Activated naive CD4-positive, alpha-beta T cell treated with anti-CD3 and anti-CD28 coated beads, Interleukin-2, amount 50 U/mL, for 16 hours (primary cell): ENCODE measurements around the gene CYP46A1.

Experiments used
- DNase-seq: peaks from one replicate; pipeline ENCODE4 v3.0.0-alpha.2; 2020

The CYP46A1 gene

DNA sequence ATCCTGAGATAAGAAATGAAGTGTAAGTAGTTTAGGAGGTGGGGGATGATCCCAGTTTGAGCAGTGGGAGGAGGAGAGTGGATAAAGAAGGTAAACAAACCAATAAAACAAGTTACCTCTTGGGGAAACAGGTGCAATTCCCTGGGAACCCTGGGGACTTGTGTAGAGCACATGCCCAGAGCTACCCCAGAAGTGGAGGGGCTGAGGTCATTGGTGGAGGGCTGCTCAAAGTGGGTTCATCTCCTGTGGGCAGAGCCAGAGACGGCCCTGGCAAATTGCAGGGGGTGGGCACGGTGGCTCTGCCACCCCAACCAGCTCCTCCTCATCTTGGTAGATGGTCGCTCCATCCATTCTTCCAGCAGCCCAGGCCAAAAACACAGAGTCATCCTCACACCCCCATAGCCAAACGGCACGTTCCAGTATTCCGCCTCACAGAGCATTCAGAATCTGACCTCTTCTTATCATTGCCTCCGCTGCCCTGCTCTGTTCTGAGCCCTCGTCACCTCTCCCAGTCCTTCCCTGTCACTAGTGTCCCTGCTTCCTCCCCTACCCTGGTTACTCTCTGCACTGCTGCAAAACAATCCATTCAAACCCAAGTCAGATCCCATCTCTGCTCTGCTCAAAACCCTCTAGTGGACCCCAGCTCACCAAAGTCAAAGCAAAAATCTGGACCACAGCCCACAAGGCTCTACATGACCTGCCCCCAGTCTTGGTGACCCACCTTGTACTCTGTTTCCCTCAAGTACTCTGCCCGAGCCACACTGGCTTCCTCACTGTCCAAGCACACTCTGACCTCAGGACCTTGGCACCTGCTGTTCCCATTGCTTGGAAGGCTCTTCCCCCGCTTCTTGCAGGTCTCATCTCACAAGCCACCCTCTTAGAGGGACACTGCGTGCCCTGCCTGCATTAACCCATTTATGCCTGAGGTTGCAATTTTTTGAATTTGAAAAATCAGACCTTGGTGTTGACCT, 5.5 kb downstream of the CYP46A1 start:
- DNase-seq = no peak

DNA sequence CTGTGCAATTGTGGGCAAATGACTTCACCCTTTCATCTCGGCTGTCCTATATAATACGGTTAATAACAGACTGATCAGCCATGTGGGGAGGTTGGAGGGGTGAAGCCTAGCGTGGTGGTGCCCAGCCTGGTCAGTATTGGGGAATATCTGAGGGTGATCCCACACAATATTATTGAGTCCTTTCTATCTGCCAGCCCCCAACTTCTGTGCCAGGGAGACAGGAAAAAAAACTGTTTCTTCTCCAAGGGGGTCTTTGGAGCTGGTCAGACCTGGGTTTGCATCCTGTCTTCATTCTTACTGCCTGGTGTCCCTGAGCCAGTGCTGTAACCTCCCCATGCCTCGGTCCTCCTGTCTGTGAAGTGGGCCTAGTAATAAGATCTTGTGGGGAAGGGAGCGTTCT, 6.5 kb downstream of the CYP46A1 start:
- DNase-seq = no peak

DNA sequence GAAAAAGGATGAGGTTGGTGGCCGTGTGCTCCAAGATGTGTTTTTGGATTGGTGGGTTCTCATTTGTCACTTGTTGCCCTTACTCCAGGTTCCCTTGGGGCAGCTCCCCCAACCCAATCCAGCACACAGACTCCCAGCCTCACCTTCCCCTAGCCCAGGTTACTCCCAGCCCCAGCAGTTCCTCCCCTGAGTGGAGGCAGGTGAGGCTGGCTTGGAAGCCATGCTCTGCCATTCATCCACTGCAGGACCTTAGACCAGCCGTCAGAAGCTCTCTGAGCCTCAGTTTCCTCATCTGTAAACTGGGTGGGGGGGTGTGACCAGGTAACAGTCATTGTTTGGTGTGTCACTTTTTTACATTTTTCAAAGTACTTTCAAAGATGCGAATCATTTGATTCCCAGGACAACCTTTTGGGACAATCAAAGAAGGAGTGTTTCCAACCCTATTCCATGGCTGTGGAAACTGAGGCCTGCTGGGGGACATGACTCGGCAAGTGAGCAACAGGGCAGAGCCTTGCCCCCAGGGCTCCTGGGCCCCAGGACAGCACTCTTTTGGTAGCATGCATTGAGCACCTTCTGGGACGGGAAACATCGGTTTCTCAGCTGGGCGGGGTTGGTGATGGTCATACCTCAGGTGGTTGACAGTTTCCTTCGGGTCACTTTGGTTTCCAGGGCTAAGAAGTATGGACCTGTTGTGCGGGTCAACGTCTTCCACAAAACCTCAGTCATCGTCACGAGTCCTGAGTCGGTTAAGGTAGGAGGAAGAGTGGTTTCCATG, 7.2 kb downstream of the CYP46A1 start:
- no peak for DNase-seq

- no peak for DNase-seq
Observed at GRCh38 chr14:99693918-99694317, 9.8 kb downstream of the CYP46A1 start.

- no peak for DNase-seq
Observed at GRCh38 chr14:99696929-99697328, 12.8 kb downstream of the CYP46A1 start.

DNA sequence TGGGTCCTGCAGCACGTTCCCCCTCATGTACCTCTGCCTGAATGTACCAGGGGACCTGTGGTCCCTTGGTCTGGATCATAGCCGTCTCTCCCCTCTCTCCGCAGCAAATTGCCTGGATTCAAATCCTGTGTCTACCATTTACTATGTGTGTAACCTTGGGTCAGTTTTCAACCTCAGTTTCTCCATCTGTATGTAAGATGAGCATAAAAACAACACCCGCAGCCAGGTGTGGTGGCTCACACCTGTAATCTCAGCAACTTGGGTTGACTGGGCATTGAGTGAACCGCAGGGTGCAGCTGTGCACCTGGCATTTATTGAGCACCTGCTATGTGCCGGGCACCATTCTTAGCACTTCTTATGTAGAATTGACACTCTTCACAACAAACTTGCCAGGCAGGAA, 14.1 kb downstream of the CYP46A1 start:
- no peak for DNase-seq

DNA sequence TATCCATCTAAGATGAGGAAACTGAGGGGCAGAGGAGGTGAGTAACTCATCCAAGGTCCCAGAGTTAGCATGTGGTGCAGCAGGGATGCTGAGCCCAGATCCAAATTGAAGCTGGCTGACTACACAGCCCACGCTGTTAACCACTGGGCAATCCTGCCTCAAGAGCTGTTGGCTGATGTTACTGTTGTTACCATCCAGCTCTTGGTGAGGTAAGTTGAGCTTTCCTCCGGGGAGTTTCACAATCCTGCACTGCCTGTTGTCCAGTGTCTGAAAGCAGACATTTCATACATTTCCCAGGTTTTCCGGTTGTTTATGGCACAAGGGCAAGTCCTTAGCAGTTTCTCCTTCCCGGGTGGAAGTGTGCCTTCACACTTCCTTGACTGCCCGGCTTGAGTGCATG, 14.5 kb downstream of the CYP46A1 start:
- DNase-seq = no peak

DNA sequence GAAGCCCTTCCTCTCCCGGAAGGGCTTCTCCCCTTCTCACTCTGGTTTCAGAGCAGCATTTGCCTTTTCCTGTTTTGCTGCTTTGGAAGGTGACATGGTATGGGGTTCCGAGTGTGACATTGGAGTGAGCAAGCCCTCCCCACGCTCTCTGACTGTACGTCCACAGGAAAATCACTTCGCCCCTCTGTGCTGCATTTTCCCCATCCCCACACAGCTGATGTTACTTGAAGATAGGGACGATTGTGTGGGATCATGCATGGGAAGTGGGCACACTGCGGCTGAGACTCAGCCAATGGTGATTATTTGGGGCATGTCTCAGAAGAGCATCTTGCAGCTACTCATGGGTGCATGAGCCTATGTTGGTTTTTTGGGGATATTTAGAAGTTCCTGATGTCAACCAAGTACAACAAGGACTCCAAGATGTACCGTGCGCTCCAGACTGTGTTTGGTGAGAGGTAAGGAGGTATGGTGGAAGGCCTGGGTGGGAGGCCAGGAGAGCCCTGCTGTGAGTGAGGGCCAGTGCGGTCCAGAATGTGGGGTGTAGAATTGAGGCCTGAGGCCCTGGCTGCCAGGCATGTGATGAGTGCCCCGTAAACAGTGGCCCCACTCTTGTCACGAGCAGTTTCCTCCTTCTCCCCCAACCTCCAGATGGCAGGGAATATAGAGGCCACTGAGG, 15.1 kb downstream of the CYP46A1 start:
- DNase-seq = no peak

- no peak for DNase-seq
Observed at GRCh38 chr14:99699861-99700260, 15.8 kb downstream of the CYP46A1 start.

DNA sequence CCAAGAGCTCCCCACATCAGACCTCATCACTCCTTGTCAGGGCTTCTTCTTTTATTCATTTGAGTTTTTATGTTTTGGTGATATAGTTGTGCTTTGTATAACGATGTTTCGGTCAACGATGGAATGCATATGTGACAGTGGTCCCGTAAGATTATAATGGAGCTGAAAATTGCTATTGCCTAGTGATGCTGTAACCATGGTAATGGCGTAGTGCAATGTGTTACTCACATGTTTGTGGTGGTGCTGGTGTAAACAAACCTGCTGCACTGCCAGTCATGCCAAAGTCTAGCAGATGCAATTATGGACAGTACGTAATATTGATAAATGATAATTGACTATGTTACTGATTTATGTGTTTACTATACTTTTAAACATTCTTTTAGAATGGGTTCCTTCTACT, 16.3 kb downstream of the CYP46A1 start:
- DNase-seq = no peak

DNA sequence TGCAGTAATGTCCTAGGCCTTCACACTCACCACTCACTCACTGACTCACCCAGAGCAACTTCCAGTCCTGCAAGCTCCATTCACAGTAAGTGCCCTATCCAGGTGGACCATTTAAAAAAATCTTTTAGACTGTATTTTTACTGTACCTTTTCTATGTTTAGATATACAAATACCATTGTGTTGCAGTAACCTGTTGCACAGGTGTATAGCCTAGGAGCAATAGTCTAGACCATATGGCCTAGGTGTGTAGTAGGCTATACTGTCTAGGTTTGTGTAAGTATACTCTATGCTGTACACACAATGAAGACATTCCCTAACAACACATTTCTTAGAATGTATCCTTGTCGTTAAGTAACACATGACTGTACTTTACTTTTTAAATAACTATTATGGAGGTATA, 17.2 kb downstream of the CYP46A1 start:
- no peak for DNase-seq

- DNase-seq = no peak
Observed at GRCh38 chr14:99702115-99702514, 18.0 kb downstream of the CYP46A1 start.

DNA sequence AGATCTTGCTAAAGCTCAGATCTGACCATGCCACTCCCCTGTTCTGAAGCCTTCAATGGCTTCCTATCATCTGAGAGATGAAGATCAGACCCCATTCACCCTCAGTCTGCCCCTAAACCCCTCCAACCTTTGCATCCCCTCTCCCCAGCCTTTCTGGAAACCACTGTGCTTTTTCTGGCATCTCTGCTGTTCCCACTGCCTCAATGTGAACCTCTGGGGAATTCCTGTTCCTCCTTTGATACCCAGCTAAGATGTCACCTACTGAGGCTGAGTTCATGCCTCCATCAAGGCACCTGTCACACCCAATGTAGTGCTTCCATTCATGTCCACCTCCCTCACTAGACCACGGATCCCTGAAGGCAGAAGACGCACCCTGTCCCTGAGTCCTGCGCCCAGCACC, 19.3 kb downstream of the CYP46A1 start:
- DNase-seq = no peak

GRCh38 chr14:99704037-99704436, 19.9 kb downstream of the CYP46A1 start:
- no peak for DNase-seq

GRCh38 chr14:99706107-99706900, 22.2 kb downstream of the CYP46A1 start:
- DNase-seq = no peak

DNA sequence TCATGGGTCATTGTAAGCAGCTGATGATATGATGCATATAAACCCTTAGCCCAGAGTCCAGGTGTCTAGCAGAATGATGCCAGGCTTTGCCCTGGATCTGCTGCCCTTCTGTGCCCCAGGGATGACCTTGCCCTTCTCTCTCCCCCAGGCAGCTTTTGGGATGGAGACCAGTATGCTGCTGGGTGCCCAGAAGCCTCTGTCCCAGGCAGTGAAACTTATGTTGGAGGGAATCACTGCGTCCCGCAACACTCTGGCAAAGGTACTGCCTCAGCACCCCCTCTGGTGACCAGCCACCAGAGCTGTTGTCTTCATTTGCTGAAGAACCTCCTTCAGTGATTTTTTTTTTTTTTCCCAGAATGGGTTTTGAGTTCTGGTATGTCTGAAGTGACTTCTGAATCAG, 23.3 kb downstream of the CYP46A1 start:
- DNase-seq = no peak

- DNase-seq = no peak
Observed at GRCh38 chr14:99707921-99708320, 23.8 kb downstream of the CYP46A1 start.

- no peak for DNase-seq
Observed at GRCh38 chr14:99708449-99708848, 24.4 kb downstream of the CYP46A1 start.

DNA sequence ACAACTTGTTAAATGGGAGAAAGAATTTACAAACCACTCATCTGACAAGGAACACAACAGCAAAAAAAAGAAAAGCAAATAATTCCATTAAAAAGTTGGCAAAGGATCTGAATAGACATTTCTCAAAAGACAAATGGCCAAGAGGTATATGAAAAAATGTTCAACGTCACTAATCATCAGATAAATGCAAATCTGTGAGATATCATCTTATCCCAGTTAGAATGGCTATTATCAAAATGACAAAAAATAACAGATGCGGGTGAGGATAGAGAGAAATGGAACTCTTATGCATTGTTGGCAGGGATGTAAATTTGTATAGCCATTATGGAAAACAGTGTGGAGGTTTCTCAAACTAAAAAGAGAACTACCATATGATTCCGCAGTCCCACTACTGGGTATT, 29.9 kb downstream of the CYP46A1 start:
- no peak for DNase-seq

- DNase-seq = no peak
Observed at GRCh38 chr14:99715266-99716000, 31.3 kb downstream of the CYP46A1 start.

- DNase-seq = no peak
Observed at GRCh38 chr14:99716091-99716849, 32.2 kb downstream of the CYP46A1 start.
